Measurements from ENCODE around the gene CLCN4.

DNA sequence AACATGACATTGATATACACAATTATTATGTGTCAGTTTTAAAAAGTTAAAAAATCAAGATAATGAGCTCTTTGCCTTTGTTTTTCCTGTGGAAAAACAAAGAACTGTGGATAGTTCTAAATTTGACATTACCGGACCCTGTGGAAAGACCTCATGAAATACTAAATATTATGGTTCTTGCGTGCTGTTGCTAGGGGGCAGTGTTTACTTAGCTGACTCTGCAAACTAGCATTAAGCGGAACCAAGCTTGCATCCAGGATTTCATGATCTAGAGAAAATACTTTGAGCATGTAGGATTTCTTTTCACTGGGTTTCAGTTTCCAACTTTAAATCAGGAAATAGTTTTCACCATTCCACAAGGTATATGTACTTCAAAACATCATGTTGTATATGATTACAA lies 33.6 kb downstream of the CLCN4 start:
- TF ChIP-seq, protein P1, sequence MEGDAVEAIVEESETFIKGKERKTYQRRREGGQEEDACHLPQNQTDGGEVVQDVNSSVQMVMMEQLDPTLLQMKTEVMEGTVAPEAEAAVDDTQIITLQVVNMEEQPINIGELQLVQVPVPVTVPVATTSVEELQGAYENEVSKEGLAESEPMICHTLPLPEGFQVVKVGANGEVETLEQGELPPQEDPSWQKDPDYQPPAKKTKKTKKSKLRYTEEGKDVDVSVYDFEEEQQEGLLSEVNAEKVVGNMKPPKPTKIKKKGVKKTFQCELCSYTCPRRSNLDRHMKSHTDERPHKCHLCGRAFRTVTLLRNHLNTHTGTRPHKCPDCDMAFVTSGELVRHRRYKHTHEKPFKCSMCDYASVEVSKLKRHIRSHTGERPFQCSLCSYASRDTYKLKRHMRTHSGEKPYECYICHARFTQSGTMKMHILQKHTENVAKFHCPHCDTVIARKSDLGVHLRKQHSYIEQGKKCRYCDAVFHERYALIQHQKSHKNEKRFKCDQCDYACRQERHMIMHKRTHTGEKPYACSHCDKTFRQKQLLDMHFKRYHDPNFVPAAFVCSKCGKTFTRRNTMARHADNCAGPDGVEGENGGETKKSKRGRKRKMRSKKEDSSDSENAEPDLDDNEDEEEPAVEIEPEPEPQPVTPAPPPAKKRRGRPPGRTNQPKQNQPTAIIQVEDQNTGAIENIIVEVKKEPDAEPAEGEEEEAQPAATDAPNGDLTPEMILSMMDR (IDR thresholded peaks at IDR 0.05; ENCODE audit: low read depth, low read length) = peak; percentile 30
- TF ChIP-seq POLR2A (IDR thresholded peaks at IDR 0.05; ENCODE audit: extremely low read depth, insufficient read length) (no peak), MYC (IDR thresholded peaks at IDR 0.05; ENCODE audit: low read depth, low read length) (no peak)
